CD4-positive, alpha-beta T cell treated with Interleukin-15 for 1 hour (primary cell): Measurements from ENCODE around the gene TNPO3.

Source experiments
- DNase-seq: peaks from one replicate; pipeline ENCODE4 v3.0.0-alpha.2; 2020

TNPO3 gene

GRCh38 chr7:128937271-128937646, 117.7 kb downstream of the TNPO3 start:
- DNase-seq, result no peak

- DNase-seq, result no peak
These were observed 118.1 kb downstream of the TNPO3 start for GRCh38 chr7:128936798-128937197.

- DNase-seq, result no peak
These were observed 119.6 kb downstream of the TNPO3 start for GRCh38 chr7:128935342-128935730.

GRCh38 chr7:128934361-128935341, 120.3 kb downstream of the TNPO3 start:
- DNase-seq, result peak; percentile 50

- peak; percentile 52 for DNase-seq
These were observed 121.6 kb downstream of the TNPO3 start for GRCh38 chr7:128933180-128933891.

GRCh38 chr7:128932862-128933179, 122.1 kb downstream of the TNPO3 start:
- DNase-seq, result no peak

- DNase-seq, result no peak
These were observed 122.7 kb downstream of the TNPO3 start for GRCh38 chr7:128931965-128932861.

GRCh38 chr7:128931190-128931798, 123.6 kb downstream of the TNPO3 start:
- no peak for DNase-seq

GRCh38 chr7:128928882-128929788, 125.8 kb downstream of the TNPO3 start:
- no peak for DNase-seq

- no peak for DNase-seq
These were observed 126.6 kb downstream of the TNPO3 start for GRCh38 chr7:128928159-128928813.

GRCh38 chr7:128924707-128925588, 130.0 kb downstream of the TNPO3 start:
- no peak for DNase-seq

GRCh38 chr7:128923411-128923800, 131.5 kb downstream of the TNPO3 start:
- no peak for DNase-seq

GRCh38 chr7:128922496-128923410, 132.2 kb downstream of the TNPO3 start:
- no peak for DNase-seq

GRCh38 chr7:128921866-128922440, 133.0 kb downstream of the TNPO3 start:
- DNase-seq, result no peak

GRCh38 chr7:128920913-128921582, 133.9 kb downstream of the TNPO3 start:
- DNase-seq, result no peak

- DNase-seq, result no peak
These were observed 134.8 kb downstream of the TNPO3 start for GRCh38 chr7:128919881-128920799.

GRCh38 chr7:128919241-128919640, 135.7 kb downstream of the TNPO3 start:
- no peak for DNase-seq
